Measurements from ENCODE around the gene SACM1L.

SACM1L gene

GRCh38 chr3:45688882-45689786 is at the start of gene SACM1L:
Gene SACM1L, plus strand, starts transcription at chr3:45689396. Its CDS starts 70 bp downstream, at chr3:45689466.
- DNase-seq (ENCODE audit: low spot score): peak; percentile 99

- DNase-seq (ENCODE audit: low spot score): no peak
These were observed 49.1 kb upstream of the SACM1L start for GRCh38 chr3:45640091-45640507.

GRCh38 chr3:45640724-45641361 is 48.4 kb upstream of the SACM1L start:
- DNase-seq (ENCODE audit: low spot score): no peak

- DNase-seq (ENCODE audit: low spot score): no peak
These were observed 47.4 kb upstream of the SACM1L start for GRCh38 chr3:45641756-45642155.

GRCh38 chr3:45642731-45643152 is 46.5 kb upstream of the SACM1L start:
- DNase-seq (ENCODE audit: low spot score): no peak

GRCh38 chr3:45644063-45644790 is 45.0 kb upstream of the SACM1L start:
- no peak for DNase-seq (ENCODE audit: low spot score)

- no peak for DNase-seq (ENCODE audit: low spot score)
These were observed 44.4 kb upstream of the SACM1L start for GRCh38 chr3:45644791-45645201.

GRCh38 chr3:45646051-45646585 is 43.1 kb upstream of the SACM1L start:
- DNase-seq (ENCODE audit: low spot score): no peak

GRCh38 chr3:45647148-45647619 is 42.0 kb upstream of the SACM1L start:
- DNase-seq (ENCODE audit: low spot score): no peak

- DNase-seq (ENCODE audit: low spot score): no peak
These were observed 36.0 kb upstream of the SACM1L start for GRCh38 chr3:45653205-45653604.

GRCh38 chr3:45654397-45654944 is 34.7 kb upstream of the SACM1L start:
- DNase-seq (ENCODE audit: low spot score): no peak

GRCh38 chr3:45655906-45656305 is 33.3 kb upstream of the SACM1L start:
- DNase-seq (ENCODE audit: low spot score): no peak

- DNase-seq (ENCODE audit: low spot score): peak; percentile 90
These were observed 32.4 kb upstream of the SACM1L start for GRCh38 chr3:45656575-45657363.

- DNase-seq (ENCODE audit: low spot score): no peak
These were observed 31.3 kb upstream of the SACM1L start for GRCh38 chr3:45657853-45658252.

- peak; percentile 63 for DNase-seq (ENCODE audit: low spot score)
These were observed 29.3 kb upstream of the SACM1L start for GRCh38 chr3:45659661-45660566.

GRCh38 chr3:45660567-45660901 is 28.7 kb upstream of the SACM1L start:
- no peak for DNase-seq (ENCODE audit: low spot score)

- DNase-seq (ENCODE audit: low spot score): no peak
These were observed 24.6 kb upstream of the SACM1L start for GRCh38 chr3:45664578-45664977.

GRCh38 chr3:45665101-45665572 is 24.1 kb upstream of the SACM1L start:
- DNase-seq (ENCODE audit: low spot score): no peak

- DNase-seq (ENCODE audit: low spot score): no peak
These were observed 22.3 kb upstream of the SACM1L start for GRCh38 chr3:45666757-45667431.

Measured in putamen (tissue), 1 donor.